Hematopoietic multipotent progenitor cell treated with erythropoietin and hydrocortisone succinate and interleukin-3 and kit ligand, for 15 days (in vitro differentiated cells): ENCODE measurements around the gene CEP126.

ENCODE experiments used
- DNase-seq: peaks from one replicate; pipeline ENCODE4 v3.0.0-alpha.2; 2015; ENCODE audit warnings: low spot score

Gene CEP126

GRCh38 chr11:102007567-102008437 lies 93.0 kb downstream of the CEP126 start:
- peak; percentile 42 for DNase-seq

DNA sequence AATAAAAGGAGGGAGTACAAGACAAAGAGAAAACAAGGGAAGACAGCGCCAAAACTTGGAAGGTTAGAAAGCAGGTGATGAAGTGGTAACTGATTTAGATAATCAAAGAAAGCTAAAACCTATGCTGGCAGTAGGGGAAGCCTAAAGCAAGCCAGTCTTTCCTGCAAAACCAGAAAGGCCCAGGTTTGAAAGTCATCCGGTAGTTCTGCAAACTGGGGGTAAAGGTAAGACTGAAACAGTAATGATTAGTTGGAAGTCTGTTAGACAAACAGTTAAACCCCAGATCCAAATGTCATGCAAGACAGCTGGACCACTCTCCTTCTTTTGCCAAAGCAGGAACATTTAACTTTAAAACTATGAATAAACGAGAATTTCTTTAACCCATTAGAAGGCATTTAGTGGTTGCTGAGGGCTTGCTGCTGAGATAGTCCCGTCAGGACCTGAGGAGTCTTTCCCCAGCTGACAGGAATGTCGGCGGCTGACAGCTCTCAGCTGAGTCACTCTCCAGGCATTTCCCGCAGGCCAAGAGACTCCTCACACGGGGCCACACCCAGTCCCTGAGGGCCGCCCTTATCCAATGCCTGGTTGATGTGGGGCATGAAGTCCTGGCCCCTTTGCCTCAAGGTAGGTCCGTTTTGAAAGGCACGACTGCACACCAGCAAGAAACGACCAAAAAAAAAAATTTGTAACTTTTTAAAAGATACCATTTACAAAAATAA lies 96.1 kb downstream of the CEP126 start:
- DNase-seq = no peak

DNA sequence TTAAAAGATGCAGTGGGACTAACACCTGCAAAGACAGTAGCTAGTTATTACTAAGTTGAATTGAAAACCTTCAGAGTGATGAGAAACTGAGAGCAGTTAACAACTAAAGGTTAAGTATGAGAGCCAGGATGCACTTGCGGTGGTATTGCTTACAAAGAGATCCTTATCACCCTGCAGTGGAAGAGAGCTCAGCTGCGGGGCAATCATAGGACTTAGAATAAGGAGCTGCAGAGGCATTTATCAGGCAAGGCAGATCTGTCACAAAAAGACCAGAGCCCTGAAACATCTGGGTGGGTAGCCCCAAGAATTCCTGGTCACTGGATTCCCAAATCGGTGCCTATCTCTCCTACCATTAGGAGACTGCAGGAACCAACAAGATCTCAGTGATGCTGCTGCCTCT lies 98.1 kb downstream of the CEP126 start:
- DNase-seq = no peak

GRCh38 chr11:102014756-102015155 lies 99.9 kb downstream of the CEP126 start:
- DNase-seq = no peak

DNA sequence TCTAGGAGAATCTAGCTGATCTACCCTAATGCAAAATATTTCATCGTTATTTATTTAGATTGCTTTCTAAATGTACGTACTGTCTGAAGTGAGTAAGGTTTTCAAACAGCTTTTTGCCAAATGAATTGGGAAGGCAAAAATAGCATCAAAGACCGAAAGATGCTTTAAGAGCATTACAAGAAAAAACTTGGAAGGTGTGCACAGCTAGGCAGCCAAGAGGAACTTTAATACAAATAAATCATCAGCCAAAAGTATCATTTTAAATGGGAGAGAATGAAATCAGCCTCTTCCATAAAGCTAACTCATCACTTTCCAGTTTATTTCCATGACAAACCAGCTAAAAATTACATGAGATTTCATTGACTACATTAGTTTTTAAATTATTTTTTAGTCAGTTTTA lies 102.2 kb downstream of the CEP126 start:
- DNase-seq = no peak

DNA sequence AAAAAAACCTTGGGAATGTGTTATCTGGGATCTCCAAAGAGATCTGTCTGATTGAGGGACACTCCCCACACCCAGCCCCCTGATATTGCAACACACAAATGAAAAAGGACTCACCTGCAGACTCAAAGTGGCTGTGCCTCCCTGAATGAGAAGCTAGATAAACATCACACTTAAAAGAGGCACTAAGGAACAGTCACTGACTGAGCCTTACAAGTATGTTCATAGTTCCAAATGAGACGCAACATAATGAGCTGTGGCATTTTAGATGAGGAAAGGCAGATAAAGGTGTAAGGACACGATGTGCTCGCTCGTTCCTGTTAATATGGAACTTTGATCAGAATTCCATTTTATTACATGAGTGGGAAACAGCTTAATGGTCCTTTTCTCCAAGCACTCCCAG lies 111.4 kb downstream of the CEP126 start:
- DNase-seq = no peak

- DNase-seq = no peak
These were observed 112.1 kb downstream of the CEP126 start for GRCh38 chr11:102026959-102027358.

- DNase-seq = no peak
These were observed 121.9 kb downstream of the CEP126 start for GRCh38 chr11:102036757-102037156.

DNA sequence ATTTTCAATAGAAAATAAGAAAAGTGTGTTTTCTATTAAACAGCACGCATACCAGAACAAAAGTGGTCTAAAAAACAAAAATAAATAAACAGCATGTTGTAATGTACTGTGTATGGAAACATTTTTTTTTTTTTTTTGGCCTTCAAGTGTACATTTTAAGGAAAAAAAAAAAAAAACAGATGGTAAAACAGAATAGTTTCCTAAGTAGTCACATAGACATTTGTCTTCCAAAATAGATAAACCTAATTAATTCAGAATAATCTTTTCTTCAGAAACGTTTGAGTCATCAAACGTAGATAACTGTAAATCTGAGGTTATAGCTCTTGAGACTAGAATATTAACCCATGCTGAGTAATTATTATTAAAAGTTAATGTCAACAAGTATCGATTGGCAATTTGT lies 132.0 kb downstream of the CEP126 start:
- no peak for DNase-seq

GRCh38 chr11:102047305-102047924 lies 132.6 kb downstream of the CEP126 start, which contains the start of gene CFAP300:
TSS of gene CFAP300 (plus strand) at chr11:102047437. CDS start at chr11:102047471, 34 bp downstream.
- DNase-seq = no peak
